Panc1 (cell line): Measurements from ENCODE around the gene UGGT2. TPM values are rescaled to one million over a fixed set of nuclear protein-coding genes. Genes with fewer than 3 reads are reported as not detected.

Experiments used
- ATAC-seq: fragments of 200-7000 bp; cut with Tn5 transposase; 2 replicates; pipeline ENCODE4 v1.9.1; 2020; ENCODE audit warnings: mild to moderate bottlenecking, moderate library complexity
- BruUV-seq: library from RNA; stranded (reverse); fragments of 400-500 nt; replicated peaks from 2 replicates; lab custom pipeline; 2021; lab: Mats Ljungman, UMichigan
- CTCF ChIA-PET: fragments of 300-600 bp; sonication (Branson Sonifier 250); formaldehyde crosslinking; loops from one replicate; lab custom pipeline; 2022; ENCODE audit warnings: antibody characterized with exemption; lab: Charles Lee
- POLR2A ChIA-PET: fragments of 300-600 bp; sonication (Branson Sonifier 250); formaldehyde crosslinking; loops from one replicate; lab custom pipeline; 2022; ENCODE audit warnings: antibody characterized with exemption; lab: Charles Lee
- DNase-seq: peaks from one replicate; pipeline ENCODE4 v3.0.0-alpha.2; 2010; ENCODE audit warnings: low read depth, low spot score
- H3K27ac ChIP-seq: 2 replicates; pipeline ENCODE4 v1.5.1; 2011; ENCODE audit warnings: mild to moderate bottlenecking, low read length, inconsistent platforms
- H3K27me3 ChIP-seq: fragments of 200-500 bp; sonication (Bioruptor generic); 2 replicates; pipeline ENCODE4 v1.6.0; 2014; ENCODE audit warnings: low read length, inconsistent platforms; ENCODE audit not compliant: control insufficient read depth, insufficient read depth
- H3K36me3 ChIP-seq: fragments of 200-500 bp; sonication (Bioruptor generic); 2 replicates; pipeline ENCODE4 v1.5.1; 2014; ENCODE audit warnings: inconsistent platforms, mild to moderate bottlenecking, low read length, moderate library complexity; ENCODE audit not compliant: control insufficient read depth, insufficient read depth
- H3K4me1 ChIP-seq: 2 replicates; pipeline ENCODE4 v1.5.1; 2011; ENCODE audit warnings: inconsistent platforms, mild to moderate bottlenecking, low read length, moderate library complexity; ENCODE audit not compliant: control insufficient read depth, insufficient read depth
- H3K4me3 ChIP-seq, 2 experiments: 2 replicates each; pipeline ENCODE4 v1.5.1; 2011 to 2012; ENCODE audit warnings: low read depth in 2 of 2, low read length in 2 of 2, mild to moderate bottlenecking in 2 of 2, inconsistent platforms in 1 of 2, moderate library complexity in 1 of 2
- H3K9me3 ChIP-seq: fragments of 200-500 bp; sonication (Bioruptor generic); 2 replicates; pipeline ENCODE4 v1.5.1; 2014; ENCODE audit warnings: low read depth, mild to moderate bottlenecking, inconsistent platforms, low read length, moderate library complexity; ENCODE audit not compliant: control insufficient read depth, insufficient read depth
- POLR2AphosphoS5 ChIP-seq: IDR thresholded peaks from 2 replicates; pipeline ENCODE4 v1.6.1; 2012; ENCODE audit warnings: mild to moderate bottlenecking, low read depth, low read length, moderate library complexity
- SIN3A ChIP-seq: IDR thresholded peaks from 2 replicates; pipeline ENCODE4 v1.6.1; 2012; ENCODE audit warnings: low read depth, mild to moderate bottlenecking, low read length, moderate library complexity, borderline replicate concordance; ENCODE audit not compliant: insufficient read depth
- TCF7L2 ChIP-seq: IDR thresholded peaks from 2 replicates; pipeline ENCODE4 v1.6.1; 2011; ENCODE audit warnings: mild to moderate bottlenecking, low read depth, low read length, inconsistent platforms
- in situ Hi-C: cut with HindIII; loops from 2 replicates; pipeline ENCODE4 v1.10.0; 2016; ENCODE audit warnings: low sequenced_read_pairs, low pct_unique_long_range_greater_than_20kb
- intact Hi-C: fragments of 100-400 bp; cut with micrococcal nuclease; formaldehyde crosslinking; loops from one replicate; pipeline ENCODE4 v1.10.0; 2022; ENCODE audit not compliant: unreplicated experiment
- total RNA-seq: library from RNA; stranded (reverse); gene quantifications from one replicate; pipeline ENCODE4 v1.2.1, GENCODE V29; 2021; ENCODE audit not compliant: unreplicated experiment
- TF ChIP-seq, protein P1 (sequence below), 2 experiments: IDR thresholded peaks; 2 replicates each; pipeline ENCODE4 v1.6.1; 2011 to 2012; ENCODE audit warnings: low read depth in 2 of 2, control low read depth in 1 of 2, low read length in 1 of 2, mild to moderate bottlenecking in 1 of 2, moderate library complexity in 1 of 2; ENCODE audit not compliant: insufficient read depth in 1 of 2
- TF ChIP-seq, protein P2 (sequence below): fragments of 450-650 bp; IDR thresholded peaks from 2 replicates; pipeline ENCODE4 v1.5.1; 2017; ENCODE audit warnings: mild to moderate bottlenecking

UGGT2 gene
- total RNA-seq, 1 experiment from 2014 or later, result 22.9 TPM

GRCh38 chr13:95809429-95809828, 243.8 kb downstream of the UGGT2 start:
- no TSS peak for BruUV-seq
- H3K9me3 ChIP-seq, result no peaks in the 10 kb centered on the region; the same call in 1 of the 2 replicates
- intact Hi-C loops (no loop called here), in situ Hi-C loops (no loop called here)
- no peak overlapping the region for H3K4me3 ChIP-seq
- TF ChIP-seq, protein P1, sequence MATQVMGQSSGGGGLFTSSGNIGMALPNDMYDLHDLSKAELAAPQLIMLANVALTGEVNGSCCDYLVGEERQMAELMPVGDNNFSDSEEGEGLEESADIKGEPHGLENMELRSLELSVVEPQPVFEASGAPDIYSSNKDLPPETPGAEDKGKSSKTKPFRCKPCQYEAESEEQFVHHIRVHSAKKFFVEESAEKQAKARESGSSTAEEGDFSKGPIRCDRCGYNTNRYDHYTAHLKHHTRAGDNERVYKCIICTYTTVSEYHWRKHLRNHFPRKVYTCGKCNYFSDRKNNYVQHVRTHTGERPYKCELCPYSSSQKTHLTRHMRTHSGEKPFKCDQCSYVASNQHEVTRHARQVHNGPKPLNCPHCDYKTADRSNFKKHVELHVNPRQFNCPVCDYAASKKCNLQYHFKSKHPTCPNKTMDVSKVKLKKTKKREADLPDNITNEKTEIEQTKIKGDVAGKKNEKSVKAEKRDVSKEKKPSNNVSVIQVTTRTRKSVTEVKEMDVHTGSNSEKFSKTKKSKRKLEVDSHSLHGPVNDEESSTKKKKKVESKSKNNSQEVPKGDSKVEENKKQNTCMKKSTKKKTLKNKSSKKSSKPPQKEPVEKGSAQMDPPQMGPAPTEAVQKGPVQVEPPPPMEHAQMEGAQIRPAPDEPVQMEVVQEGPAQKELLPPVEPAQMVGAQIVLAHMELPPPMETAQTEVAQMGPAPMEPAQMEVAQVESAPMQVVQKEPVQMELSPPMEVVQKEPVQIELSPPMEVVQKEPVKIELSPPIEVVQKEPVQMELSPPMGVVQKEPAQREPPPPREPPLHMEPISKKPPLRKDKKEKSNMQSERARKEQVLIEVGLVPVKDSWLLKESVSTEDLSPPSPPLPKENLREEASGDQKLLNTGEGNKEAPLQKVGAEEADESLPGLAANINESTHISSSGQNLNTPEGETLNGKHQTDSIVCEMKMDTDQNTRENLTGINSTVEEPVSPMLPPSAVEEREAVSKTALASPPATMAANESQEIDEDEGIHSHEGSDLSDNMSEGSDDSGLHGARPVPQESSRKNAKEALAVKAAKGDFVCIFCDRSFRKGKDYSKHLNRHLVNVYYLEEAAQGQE (IDR thresholded peaks at IDR 0.05; ENCODE audit: insufficient read depth in 1 of 2, low read depth in 2 of 2, low read length in 1 of 2), result no peak
- TF ChIP-seq POLR2AphosphoS5 (no peak), TCF7L2 (no peak), SIN3A (no peak)
- TF ChIP-seq, protein P2, sequence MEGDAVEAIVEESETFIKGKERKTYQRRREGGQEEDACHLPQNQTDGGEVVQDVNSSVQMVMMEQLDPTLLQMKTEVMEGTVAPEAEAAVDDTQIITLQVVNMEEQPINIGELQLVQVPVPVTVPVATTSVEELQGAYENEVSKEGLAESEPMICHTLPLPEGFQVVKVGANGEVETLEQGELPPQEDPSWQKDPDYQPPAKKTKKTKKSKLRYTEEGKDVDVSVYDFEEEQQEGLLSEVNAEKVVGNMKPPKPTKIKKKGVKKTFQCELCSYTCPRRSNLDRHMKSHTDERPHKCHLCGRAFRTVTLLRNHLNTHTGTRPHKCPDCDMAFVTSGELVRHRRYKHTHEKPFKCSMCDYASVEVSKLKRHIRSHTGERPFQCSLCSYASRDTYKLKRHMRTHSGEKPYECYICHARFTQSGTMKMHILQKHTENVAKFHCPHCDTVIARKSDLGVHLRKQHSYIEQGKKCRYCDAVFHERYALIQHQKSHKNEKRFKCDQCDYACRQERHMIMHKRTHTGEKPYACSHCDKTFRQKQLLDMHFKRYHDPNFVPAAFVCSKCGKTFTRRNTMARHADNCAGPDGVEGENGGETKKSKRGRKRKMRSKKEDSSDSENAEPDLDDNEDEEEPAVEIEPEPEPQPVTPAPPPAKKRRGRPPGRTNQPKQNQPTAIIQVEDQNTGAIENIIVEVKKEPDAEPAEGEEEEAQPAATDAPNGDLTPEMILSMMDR, result no peak
- H3K27ac ChIP-seq, result no peak overlapping the region
- ATAC-seq (no peak), DNase-seq (no peak)
- ChIA-PET POLR2A (no interaction called here), CTCF (no interaction called here)
- H3K4me1 ChIP-seq, result no peaks in the 10 kb centered on the region
- H3K36me3 ChIP-seq, result no peaks in the 10 kb centered on the region
- no peaks in the 10 kb centered on the region for H3K27me3 ChIP-seq

- BruUV-seq, result no TSS peak
- no peaks in the 10 kb centered on the region for H3K27me3 ChIP-seq
- no peak overlapping the region for H3K27ac ChIP-seq
- ChIA-PET CTCF (interaction anchor here (0.7 kb wide), 1 partner anchor 402 kb away, joined by 11 read pairs; no protein-coding TSS in a partner anchor), POLR2A (no interaction called here)
- in situ Hi-C loops (no loop called here), intact Hi-C loops (no loop called here)
- DNase-seq, result no peak
- no peak for ATAC-seq
- H3K9me3 ChIP-seq, result no peaks in the 10 kb centered on the region; the same call in 1 of the 2 replicates
- TF ChIP-seq POLR2AphosphoS5 (no peak), SIN3A (no peak), TCF7L2 (no peak)
- TF ChIP-seq, protein P1 (IDR thresholded peaks at IDR 0.05; ENCODE audit: insufficient read depth in 1 of 2, low read depth in 2 of 2, low read length in 1 of 2), result no peak
- TF ChIP-seq, protein P2, result no peak
- H3K36me3 ChIP-seq, result no peaks in the 10 kb centered on the region
- H3K4me3 ChIP-seq, result no peak overlapping the region
- no peaks in the 10 kb centered on the region for H3K4me1 ChIP-seq
Measured at GRCh38 chr13:95805921-95806320, 247.3 kb downstream of the UGGT2 start.
